IPS-18a (cell line): Measurements from ENCODE around the gene TNS4.
A peak's percentile ranks its signal among the peaks of the same experiment; 100 is the strongest.

Experiments
- H3K27ac ChIP-seq: one replicate; pipeline ENCODE4 v1.5.1; 2013; ENCODE audit warnings: low read length
- H3K27me3 ChIP-seq: one replicate; pipeline ENCODE4 v1.6.1; 2013; ENCODE audit warnings: mild to moderate bottlenecking, low read length; ENCODE audit not compliant: control insufficient read depth, insufficient read depth
- H3K36me3 ChIP-seq: one replicate; pipeline ENCODE4 v1.6.1; 2013; ENCODE audit warnings: low read depth, low read length; ENCODE audit not compliant: control insufficient read depth
- H3K4me1 ChIP-seq: one replicate; pipeline ENCODE4 v1.6.1; 2013; ENCODE audit warnings: low read depth, low read length; ENCODE audit not compliant: control insufficient read depth
- H3K4me3 ChIP-seq: one replicate; pipeline ENCODE4 v1.5.1; 2013; ENCODE audit warnings: low read length
- H3K9ac ChIP-seq: one replicate; pipeline ENCODE4 v1.6.1; 2013; ENCODE audit warnings: mild to moderate bottlenecking, low read length, moderate library complexity
- H3K9me3 ChIP-seq: one replicate; pipeline ENCODE4 v1.6.1; 2013; ENCODE audit warnings: low read depth, low read length; ENCODE audit not compliant: control insufficient read depth

The TNS4 gene

DNA sequence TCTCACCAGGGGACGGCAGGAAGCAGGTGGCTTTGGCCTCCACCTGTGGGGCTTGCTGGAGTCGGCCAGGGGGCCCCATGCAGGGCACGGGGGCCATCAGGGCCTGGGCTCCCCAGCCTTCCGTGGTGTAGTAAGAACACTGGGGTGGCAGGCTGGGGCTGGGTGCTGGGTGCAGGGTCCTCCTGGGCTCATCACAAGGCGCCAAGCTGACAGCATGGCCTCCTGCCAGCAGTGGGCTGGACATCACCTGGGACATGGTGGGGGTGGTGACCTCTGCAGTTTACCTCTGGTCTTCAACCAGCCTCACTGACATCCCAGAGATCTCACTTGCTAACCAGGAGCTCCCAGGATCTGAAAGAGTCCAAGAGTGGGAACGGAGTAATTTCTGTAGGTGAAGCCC lies 5.3 kb downstream of the TNS4 start:
- Histone ChIP-seq H3K9ac (no peak overlapping the region), H3K36me3 (no peaks in the 10 kb centered on the region), H3K4me3 (no peak overlapping the region), H3K4me1 (peaks cover 12% of the 10 kb centered on the region), H3K9me3 (no peaks in the 10 kb centered on the region), H3K27ac (no peak overlapping the region), H3K27me3 (peaks cover 4% of the 10 kb centered on the region)

DNA sequence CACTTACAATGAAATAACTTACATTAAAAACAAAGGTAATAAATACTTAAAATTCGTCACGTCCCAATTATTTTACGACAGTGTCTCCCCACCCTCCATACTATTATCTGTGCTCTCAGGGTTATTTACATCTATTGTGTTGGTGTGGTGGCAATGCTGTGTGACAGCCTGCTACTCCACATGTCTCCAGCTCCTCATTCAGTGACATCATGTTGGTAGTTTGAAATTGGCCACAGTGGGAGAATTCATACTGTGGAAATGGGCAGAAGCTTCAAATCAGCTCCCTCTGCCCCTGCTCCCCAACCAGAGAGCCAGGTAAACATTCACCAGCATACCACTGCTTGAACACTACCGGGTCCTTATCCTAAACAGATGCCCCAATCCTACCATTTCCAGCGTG lies 6.3 kb downstream of the TNS4 start:
- Histone ChIP-seq H3K27me3 (peaks cover 2% of the 10 kb centered on the region), H3K36me3 (no peaks in the 10 kb centered on the region), H3K27ac (no peak overlapping the region), H3K9ac (no peak overlapping the region), H3K9me3 (no peaks in the 10 kb centered on the region), H3K4me3 (no peak overlapping the region), H3K4me1 (peaks cover 22% of the 10 kb centered on the region)

DNA sequence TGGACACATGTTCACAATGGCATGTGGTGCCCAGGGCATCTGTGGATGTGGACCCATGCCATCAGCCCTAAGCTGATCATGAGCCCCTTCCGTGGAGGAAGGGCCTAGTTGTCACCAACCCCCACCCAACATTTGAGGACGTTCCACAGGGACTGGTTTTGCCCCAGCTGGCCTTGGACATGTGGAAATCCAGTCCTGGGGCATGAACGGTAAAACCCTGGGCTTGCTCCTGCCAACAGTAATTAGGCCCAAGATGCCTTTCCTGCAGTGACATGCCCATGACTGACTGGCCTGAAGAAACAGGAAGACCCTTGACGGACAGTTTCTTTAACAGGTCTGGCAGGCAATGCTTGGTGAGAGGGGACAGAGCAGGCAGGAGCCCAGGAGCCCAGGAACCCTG lies 7.7 kb downstream of the TNS4 start:
- Histone ChIP-seq H3K27ac (no peak overlapping the region), H3K4me3 (no peak overlapping the region), H3K4me1 (peaks cover 27% of the 10 kb centered on the region), H3K36me3 (no peaks in the 10 kb centered on the region), H3K9ac (no peak overlapping the region), H3K27me3 (no peaks in the 10 kb centered on the region), H3K9me3 (no peaks in the 10 kb centered on the region)

DNA sequence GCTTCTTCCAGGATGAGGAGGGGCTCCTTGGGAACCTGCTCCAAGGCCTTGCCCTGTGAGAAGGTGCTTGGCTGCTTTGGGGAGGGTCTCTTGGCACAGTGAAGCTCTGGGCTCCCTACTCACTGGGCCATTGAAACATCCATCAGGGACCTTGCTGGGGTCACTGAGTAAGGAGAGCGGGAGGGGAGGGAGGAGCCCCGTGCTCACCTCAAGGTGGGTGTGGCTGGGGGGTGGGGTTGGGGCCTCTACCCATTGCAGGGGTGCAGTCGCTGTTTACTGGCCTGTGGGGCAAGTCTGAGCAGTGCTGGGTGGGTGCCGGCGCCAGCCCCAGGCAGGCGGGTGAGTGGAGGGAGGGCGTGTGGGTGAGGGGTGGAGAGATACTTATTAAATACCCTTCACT lies 9.9 kb downstream of the TNS4 start:
- H3K4me1 ChIP-seq: peaks cover 21% of the 10 kb centered on the region
- H3K4me3 ChIP-seq: no peak overlapping the region
- H3K9ac ChIP-seq: no peak overlapping the region
- H3K27ac ChIP-seq: no peak overlapping the region
- H3K27me3 ChIP-seq: no peaks in the 10 kb centered on the region
- H3K9me3 ChIP-seq: no peaks in the 10 kb centered on the region
- no peaks in the 10 kb centered on the region for H3K36me3 ChIP-seq

DNA sequence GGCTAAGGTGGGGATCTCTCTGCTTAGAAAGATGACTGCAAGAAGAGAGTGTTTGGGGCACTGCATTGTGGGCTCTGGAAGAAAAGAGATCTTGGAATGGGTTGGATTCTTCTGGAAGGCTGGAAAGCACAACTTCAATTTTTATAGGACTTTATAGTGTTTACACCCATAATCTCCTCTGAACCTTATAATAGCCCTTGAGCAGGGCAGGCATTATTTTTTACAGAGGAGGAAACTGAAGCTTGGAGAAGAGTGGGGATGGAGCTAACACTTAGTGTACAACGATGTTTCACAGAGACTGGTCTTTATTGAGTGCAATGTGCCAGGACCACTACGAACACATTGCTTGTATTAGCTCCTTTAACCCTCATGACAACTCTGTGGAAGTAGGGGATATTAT lies 10.4 kb downstream of the TNS4 start:
- H3K9ac ChIP-seq: no peak overlapping the region
- H3K36me3 ChIP-seq: no peaks in the 10 kb centered on the region
- H3K9me3 ChIP-seq: no peaks in the 10 kb centered on the region
- no peak overlapping the region for H3K4me3 ChIP-seq
- no peak overlapping the region for H3K27ac ChIP-seq
- peaks cover 21% of the 10 kb centered on the region for H3K4me1 ChIP-seq
- H3K27me3 ChIP-seq: no peaks in the 10 kb centered on the region

DNA sequence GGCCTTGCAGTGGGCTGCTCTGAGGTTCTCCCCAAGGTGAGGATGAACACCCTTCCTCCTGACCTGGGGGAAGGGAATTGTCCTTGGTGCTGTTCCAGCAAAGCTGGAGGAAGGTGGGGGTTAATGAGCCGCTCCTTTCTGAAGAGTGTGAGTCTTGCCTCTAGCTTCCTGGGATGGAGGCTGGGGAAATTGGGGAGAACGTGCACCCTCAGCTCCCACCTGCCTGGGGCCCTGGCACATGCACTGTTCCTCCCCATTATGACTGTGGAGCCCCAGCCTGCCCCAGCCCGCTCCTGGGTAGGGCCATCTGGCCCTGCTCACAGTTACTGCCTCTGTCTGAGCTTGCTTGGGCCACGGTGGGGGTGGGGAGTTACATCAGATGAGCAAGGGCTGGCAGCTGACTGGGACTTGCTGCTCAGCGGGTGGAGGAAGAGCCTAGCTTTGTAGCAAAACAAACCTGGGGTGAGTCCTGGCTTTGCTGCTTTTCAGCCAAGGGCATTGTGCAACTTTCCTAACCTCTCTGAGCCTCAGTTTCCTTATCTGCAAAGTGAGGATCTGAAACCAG lies 11.1 kb downstream of the TNS4 start:
- no peaks in the 10 kb centered on the region for H3K9me3 ChIP-seq
- peak overlapping the region; percentile 40 for H3K9ac ChIP-seq
- peak overlapping the region; percentile 54 for H3K27ac ChIP-seq
- H3K36me3 ChIP-seq: no peaks in the 10 kb centered on the region
- peaks cover 21% of the 10 kb centered on the region for H3K4me1 ChIP-seq
- H3K27me3 ChIP-seq: no peaks in the 10 kb centered on the region
- peak overlapping the region; percentile 34 for H3K4me3 ChIP-seq

DNA sequence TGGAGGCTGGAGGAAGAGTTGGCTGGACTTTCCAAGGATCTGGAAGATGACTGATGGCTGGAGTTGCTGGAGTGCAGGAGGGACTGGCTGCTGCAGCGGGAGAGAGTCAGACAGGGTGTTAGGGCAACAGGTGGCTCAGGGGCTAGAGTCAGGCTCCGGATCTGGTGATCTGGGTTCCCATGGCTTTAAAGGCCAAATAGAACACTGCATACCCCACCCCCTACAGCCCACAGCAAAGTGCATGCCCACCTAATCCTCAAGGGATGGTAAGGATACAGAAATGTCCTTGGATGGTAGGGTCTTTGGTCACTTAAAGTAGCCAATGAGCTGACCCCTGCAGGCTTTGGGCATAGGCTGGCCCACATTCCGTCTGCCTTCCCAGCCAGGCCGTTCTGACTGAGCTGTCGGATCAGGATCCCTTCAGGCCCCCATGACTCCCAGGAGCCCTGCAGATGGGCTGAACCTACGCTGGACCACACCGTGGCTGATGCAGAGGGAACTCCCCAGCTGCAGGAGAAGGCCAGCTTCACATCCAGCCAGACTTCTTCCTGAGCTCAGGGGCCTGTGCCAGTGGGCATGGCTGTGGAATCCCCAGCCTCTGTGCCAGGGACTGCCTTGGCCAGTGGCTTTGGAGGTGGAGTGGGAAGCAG lies 13.9 kb downstream of the TNS4 start:
- Histone ChIP-seq H3K9ac (no peak overlapping the region), H3K4me1 (peaks cover 30% of the 10 kb centered on the region), H3K9me3 (no peaks in the 10 kb centered on the region), H3K4me3 (no peak overlapping the region), H3K36me3 (no peaks in the 10 kb centered on the region), H3K27me3 (no peaks in the 10 kb centered on the region), H3K27ac (no peak overlapping the region)

DNA sequence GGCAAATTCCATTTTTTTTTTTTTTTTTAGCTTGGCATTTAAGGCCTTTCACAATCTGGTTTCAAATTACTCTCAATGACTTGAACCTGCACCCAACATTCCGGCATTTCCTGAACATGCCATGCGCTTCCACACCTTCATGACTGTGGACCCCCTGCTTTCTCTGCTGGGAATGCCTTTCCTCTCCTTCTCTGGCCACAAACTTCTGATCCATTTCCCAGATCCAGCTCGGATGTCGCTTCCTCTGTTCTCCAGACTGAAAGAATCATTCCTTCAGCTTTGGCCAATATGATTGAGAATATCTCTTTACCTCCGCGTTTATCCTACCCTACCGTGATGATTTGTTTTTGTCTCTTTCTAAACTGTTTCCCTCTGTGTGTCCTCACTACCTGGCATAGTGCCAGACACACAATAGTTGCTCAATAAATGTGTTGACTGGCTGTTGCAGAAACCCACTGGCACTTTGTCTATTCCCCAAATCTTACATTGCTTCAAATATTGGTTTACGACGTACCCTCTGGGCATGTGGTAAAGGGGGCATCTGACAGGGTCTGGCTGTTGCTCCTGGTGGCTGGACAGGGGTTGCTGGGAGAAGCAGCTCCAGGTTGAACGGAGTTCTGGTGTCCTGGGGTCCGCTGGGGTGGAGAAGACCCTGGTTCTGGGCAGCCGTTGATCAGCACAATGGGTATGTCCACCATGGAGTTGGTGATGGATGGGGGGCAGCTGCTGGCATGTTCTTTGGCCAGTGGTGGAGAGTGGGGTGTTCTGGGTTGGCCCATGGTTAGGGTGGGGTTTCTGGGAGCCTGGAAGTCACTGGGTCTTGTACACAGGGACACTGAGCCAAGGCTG lies 14.7 kb downstream of the TNS4 start:
- Histone ChIP-seq H3K36me3 (no peaks in the 10 kb centered on the region), H3K9ac (no peak overlapping the region), H3K4me1 (peaks cover 28% of the 10 kb centered on the region), H3K4me3 (no peak overlapping the region), H3K9me3 (no peaks in the 10 kb centered on the region), H3K27me3 (no peaks in the 10 kb centered on the region), H3K27ac (no peak overlapping the region)

DNA sequence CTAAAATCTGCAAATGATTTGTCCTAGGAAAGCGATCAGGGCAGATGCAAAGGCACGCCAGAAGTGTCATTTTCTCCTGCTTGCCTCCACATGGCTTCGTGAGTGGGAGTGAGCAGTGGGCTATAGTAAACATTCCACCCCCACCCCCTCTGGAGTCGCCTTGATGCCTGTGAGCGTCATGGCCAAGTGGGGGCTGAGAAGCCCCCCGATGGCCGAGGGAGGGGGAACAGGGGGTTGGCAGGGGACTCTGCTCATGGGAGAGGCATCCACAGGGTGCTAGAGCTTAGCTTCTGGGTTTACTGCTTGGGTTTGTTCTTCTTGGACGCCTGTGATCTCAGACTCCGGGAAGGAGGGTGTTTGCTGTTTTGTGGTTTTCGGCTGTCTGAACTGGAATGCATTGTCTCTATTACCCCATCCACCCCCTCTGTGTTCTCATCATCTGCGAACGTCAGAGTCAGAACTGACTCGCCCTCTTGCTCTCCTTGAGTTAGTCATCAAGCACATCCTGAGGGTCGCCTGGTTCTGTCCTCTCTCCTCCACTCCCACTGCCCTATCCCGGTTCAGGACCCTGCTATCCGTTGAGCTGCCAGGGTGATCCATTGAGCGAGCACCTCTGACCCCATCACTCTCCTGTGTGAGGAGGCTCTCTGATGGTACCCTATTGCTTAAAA lies 15.4 kb downstream of the TNS4 start:
- Histone ChIP-seq H3K4me3 (no peak overlapping the region), H3K4me1 (peaks cover 22% of the 10 kb centered on the region), H3K36me3 (no peaks in the 10 kb centered on the region), H3K9me3 (no peaks in the 10 kb centered on the region), H3K27me3 (no peaks in the 10 kb centered on the region), H3K27ac (no peak overlapping the region), H3K9ac (no peak overlapping the region)

DNA sequence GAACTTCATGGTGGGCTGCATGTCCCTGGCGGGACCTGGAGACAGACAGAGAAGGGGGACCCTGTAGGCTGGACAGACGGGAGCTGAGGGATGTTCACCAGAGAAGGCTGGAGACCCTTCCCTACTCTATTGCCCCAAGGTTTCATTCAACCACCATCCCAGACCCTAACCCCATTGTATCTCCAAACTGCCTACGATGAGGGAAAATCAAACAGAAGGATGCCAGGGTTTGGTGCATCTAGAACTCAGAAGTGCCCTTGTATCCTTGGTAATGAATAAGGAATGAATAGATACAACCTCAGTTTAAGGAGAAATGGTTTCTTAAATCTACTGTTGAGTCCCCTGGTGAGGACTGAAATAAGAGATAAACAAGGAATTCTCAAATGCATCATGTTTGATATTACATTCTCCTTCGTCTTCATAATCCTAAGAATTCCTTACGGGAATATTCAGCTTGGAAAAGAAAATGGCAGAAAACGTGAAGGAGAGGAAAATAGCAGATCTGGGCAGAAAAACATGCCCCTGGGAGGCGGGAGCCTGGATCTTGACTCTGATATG lies 16.4 kb downstream of the TNS4 start:
- Histone ChIP-seq H3K4me1 (peaks cover 18% of the 10 kb centered on the region), H3K4me3 (no peak overlapping the region), H3K9me3 (no peaks in the 10 kb centered on the region), H3K27me3 (no peaks in the 10 kb centered on the region), H3K9ac (no peak overlapping the region), H3K27ac (no peak overlapping the region), H3K36me3 (no peaks in the 10 kb centered on the region)

DNA sequence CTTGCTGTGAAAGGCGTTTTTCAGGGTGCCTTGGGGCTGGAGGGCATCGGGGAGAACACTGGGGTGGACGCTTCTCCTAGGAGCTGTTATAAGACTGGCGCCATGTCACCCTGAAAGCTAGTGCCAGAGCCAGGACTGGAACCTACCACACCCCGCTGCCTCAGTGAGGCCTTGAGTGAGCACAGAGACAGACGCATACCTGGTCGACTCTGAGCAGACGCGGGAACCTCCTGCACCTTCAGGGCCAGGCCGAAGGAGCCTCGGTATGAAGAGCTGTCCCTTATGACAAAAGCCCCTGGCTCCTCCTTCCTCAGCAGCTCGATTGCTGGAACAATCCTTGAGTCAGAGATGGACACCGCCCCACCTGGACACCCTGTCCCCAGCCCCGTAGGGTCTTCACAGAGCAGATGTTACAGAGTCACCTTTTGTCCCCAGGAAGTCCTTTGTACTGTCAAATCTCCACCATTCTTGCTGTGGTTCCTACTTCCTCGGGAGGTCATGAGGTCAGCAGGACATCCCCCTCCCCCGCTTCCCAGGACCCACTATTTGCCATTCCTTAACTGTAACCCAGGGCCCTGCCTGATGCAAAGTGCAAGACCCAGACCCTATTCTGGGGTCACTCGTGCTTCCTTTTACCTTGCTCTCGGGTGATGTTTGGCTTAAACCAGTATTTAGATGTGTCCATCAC lies 17.0 kb downstream of the TNS4 start:
- Histone ChIP-seq H3K4me1 (peaks cover 14% of the 10 kb centered on the region), H3K27ac (no peak overlapping the region)

More for the DNA sequence above, 17.0 kb downstream of the TNS4 start:
- H3K36me3 ChIP-seq: no peaks in the 10 kb centered on the region
- H3K9ac ChIP-seq: no peak overlapping the region
- H3K4me3 ChIP-seq: no peak overlapping the region
- H3K27me3 ChIP-seq: no peaks in the 10 kb centered on the region
- H3K9me3 ChIP-seq: no peaks in the 10 kb centered on the region
